H9 (cell line): Measurements from ENCODE around the gene POLA1. TPM values are rescaled to one million over a fixed set of nuclear protein-coding genes. Genes with fewer than 3 reads are reported as not detected.
A peak's percentile ranks its signal among the peaks of the same experiment; 100 is the strongest.

Experiments
- DNase-seq: peaks from one replicate; pipeline ENCODE4 v3.0.0-alpha.2; 2017
- H2AFZ ChIP-seq: one replicate; pipeline ENCODE4 v1.6.1; 2013; ENCODE audit warnings: mild to moderate bottlenecking, low read length, control low read depth, moderate library complexity
- H2AK5ac ChIP-seq: 2 replicates; pipeline ENCODE4 v1.6.1; 2013; ENCODE audit warnings: low read length, control low read depth, mixed read lengths; ENCODE audit not compliant: insufficient read length
- H2BK120ac ChIP-seq: one replicate; pipeline ENCODE4 v1.6.1; 2013; ENCODE audit warnings: low read depth, mild to moderate bottlenecking, low read length, control low read depth, inconsistent platforms; ENCODE audit not compliant: poor library complexity, severe bottlenecking
- H2BK12ac ChIP-seq: 2 replicates; pipeline ENCODE4 v1.6.1; 2013; ENCODE audit warnings: low read length, control low read depth, mixed read lengths, low read depth; ENCODE audit not compliant: insufficient read length
- H2BK15ac ChIP-seq: 2 replicates; pipeline ENCODE4 v1.6.1; 2013; ENCODE audit warnings: low read depth, low read length, control low read depth
- H2BK20ac ChIP-seq: one replicate; pipeline ENCODE4 v1.6.1; 2013; ENCODE audit warnings: low read depth, mild to moderate bottlenecking, low read length, control low read depth, inconsistent platforms; ENCODE audit not compliant: poor library complexity, severe bottlenecking
- H2BK5ac ChIP-seq: 2 replicates; pipeline ENCODE4 v1.6.1; 2013; ENCODE audit warnings: low read length, control low read depth, mixed read lengths; ENCODE audit not compliant: insufficient read length
- H3K14ac ChIP-seq: 2 replicates; pipeline ENCODE4 v1.6.1; 2013; ENCODE audit warnings: low read length, control low read depth; ENCODE audit not compliant: insufficient read depth
- H3K18ac ChIP-seq: 2 replicates; pipeline ENCODE4 v1.6.1; 2013; ENCODE audit warnings: low read depth, mild to moderate bottlenecking, mixed read lengths, low read length, control low read depth; ENCODE audit not compliant: insufficient read length
- H3K23ac ChIP-seq: 2 replicates; pipeline ENCODE4 v1.6.1; 2013; ENCODE audit warnings: low read length, control low read depth, mixed read lengths, low read depth; ENCODE audit not compliant: insufficient read length
- H3K23me2 ChIP-seq: 2 replicates; pipeline ENCODE4 v1.6.1; 2013; ENCODE audit warnings: low read depth, mild to moderate bottlenecking, mixed read lengths, low read length, control low read depth; ENCODE audit not compliant: insufficient read length, poor library complexity, severe bottlenecking
- H3K27ac ChIP-seq: 2 replicates; pipeline ENCODE4 v1.5.1; 2013; ENCODE audit warnings: low read length, control low read depth, mixed read lengths, low read depth; ENCODE audit not compliant: insufficient read length
- H3K27me3 ChIP-seq: 2 replicates; pipeline ENCODE4 v1.6.1; 2013; ENCODE audit warnings: low read length, control low read depth, inconsistent platforms; ENCODE audit not compliant: insufficient read depth
- H3K4ac ChIP-seq: 2 replicates; pipeline ENCODE4 v1.6.1; 2013; ENCODE audit warnings: low read depth, mild to moderate bottlenecking, control low read depth, inconsistent platforms, low read length, moderate library complexity
- H3K4me1 ChIP-seq: 2 replicates; pipeline ENCODE4 v1.6.1; 2013; ENCODE audit warnings: low read length, control low read depth, inconsistent platforms; ENCODE audit not compliant: insufficient read depth
- H3K4me2 ChIP-seq: 2 replicates; pipeline ENCODE4 v1.6.1; 2013; ENCODE audit warnings: low read length, control low read depth, mixed read lengths; ENCODE audit not compliant: insufficient read length, insufficient read depth
- H3K56ac ChIP-seq: 2 replicates; pipeline ENCODE4 v1.6.1; 2013; ENCODE audit warnings: low read depth, mild to moderate bottlenecking, mixed read lengths, low read length, control low read depth; ENCODE audit not compliant: insufficient read length
- H3K79me1 ChIP-seq: 2 replicates; pipeline ENCODE4 v1.6.1; 2013; ENCODE audit warnings: low read depth, mild to moderate bottlenecking, moderate library complexity, low read length, control low read depth, inconsistent platforms; ENCODE audit not compliant: insufficient read depth, poor library complexity, severe bottlenecking
- H3K79me2 ChIP-seq: 2 replicates; pipeline ENCODE4 v1.6.1; 2013; ENCODE audit warnings: low read length, control low read depth, inconsistent platforms; ENCODE audit not compliant: insufficient read depth
- H3K9ac ChIP-seq: 2 replicates; pipeline ENCODE4 v1.6.1; 2013; ENCODE audit warnings: low read length, control low read depth, mixed read lengths; ENCODE audit not compliant: insufficient read length; ENCODE audit errors: extremely low read depth
- H3K9me3 ChIP-seq: one replicate; pipeline ENCODE4 v1.6.1; 2013; ENCODE audit warnings: low read depth, low read length, inconsistent platforms; ENCODE audit not compliant: control insufficient read depth
- H3T11ph ChIP-seq: one replicate; pipeline ENCODE4 v1.6.1; 2013; ENCODE audit warnings: mild to moderate bottlenecking, low read length, control low read depth, inconsistent platforms
- H4K20me1 ChIP-seq: one replicate; pipeline ENCODE4 v1.6.1; 2013; ENCODE audit not compliant: control insufficient read depth, insufficient read length, insufficient read depth
- H4K5ac ChIP-seq: 2 replicates; pipeline ENCODE4 v1.6.1; 2013; ENCODE audit warnings: low read depth, mild to moderate bottlenecking, mixed read lengths, low read length, control low read depth; ENCODE audit not compliant: insufficient read length
- H4K8ac ChIP-seq: replicated peaks from 2 replicates; pipeline ENCODE4 v1.6.1; 2013; ENCODE audit warnings: low read length, control low read depth, mixed read lengths, low read depth; ENCODE audit not compliant: insufficient read length
- H4K91ac ChIP-seq: 2 replicates; pipeline ENCODE4 v1.6.1; 2013; ENCODE audit warnings: low read depth, mild to moderate bottlenecking, moderate library complexity, mixed read lengths, low read length, control low read depth; ENCODE audit not compliant: insufficient read length
- H3K27ac Mint-ChIP-seq, 3 experiments: 2 replicates in 2 of 3; 3 replicates in 1 of 3; pipeline ENCODE4 v1.8.0; 2020 to 2021; ENCODE audit warnings: mixed read lengths in 3 of 3, mild to moderate bottlenecking in 1 of 3, moderate library complexity in 1 of 3
- H3K27me3 Mint-ChIP-seq: 2 replicates; pipeline ENCODE4 v1.8.0; 2021; ENCODE audit warnings: low read depth, mild to moderate bottlenecking, moderate library complexity, mixed read lengths
- H3K36me3 Mint-ChIP-seq, 3 experiments: 2 replicates in 2 of 3; 3 replicates in 1 of 3; pipeline ENCODE4 v1.8.0; 2020 to 2021; ENCODE audit warnings: low read depth in 3 of 3, mixed read lengths in 3 of 3; ENCODE audit not compliant: insufficient read depth in 1 of 3
- H3K4me1 Mint-ChIP-seq, 2 experiments: 2 replicates each; pipeline ENCODE4 v1.8.0; 2020; ENCODE audit warnings: mixed read lengths in 2 of 2
- H3K4me3 Mint-ChIP-seq, 2 experiments: 2 replicates in 1 of 2; 3 replicates in 1 of 2; pipeline ENCODE4 v1.8.0; 2020 to 2021; ENCODE audit warnings: mild to moderate bottlenecking in 2 of 2, mixed read lengths in 2 of 2, moderate library complexity in 1 of 2
- H3K9me3 Mint-ChIP-seq, 2 experiments: 2 replicates in 1 of 2; 3 replicates in 1 of 2; pipeline ENCODE4 v1.8.0; 2020; ENCODE audit warnings: mild to moderate bottlenecking in 2 of 2, mixed read lengths in 2 of 2, moderate library complexity in 1 of 2
- CTCF ChIP-seq: fragments of 200-600 bp; sonication (generic); conservative IDR thresholded peaks from 3 replicates; pipeline ENCODE4 v1.8.0; 2021; ENCODE audit warnings: antibody characterized with exemption, mild to moderate bottlenecking
- WGBS: extraction: QIAGEN DNeasy Blood & Tissue Kit; methylation state at CpG from one replicate; pipeline ENCODE4 v1.1.7; 2013; ENCODE audit warnings: missing lambda C conversion rate, low lambda C conversion rate, mixed read lengths; ENCODE audit not compliant: insufficient read length; ENCODE audit errors: extremely low coverage; 5-methylcytosine and 5-hydroxymethylcytosine counted together
- total RNA-seq: library from RNA; stranded (reverse); gene quantifications from 2 replicates; pipeline ENCODE4 v1.2.1, GENCODE V29; 2021

POLA1 gene
- total RNA-seq, 1 experiment from 2014 or later, result 60.2 TPM

GRCh38 chrX:24846550-24847150, 152.9 kb downstream of the POLA1 start:
- WGBS, result no CpG with 5 or more reads among the region's 3 CpGs
- no peak for TF ChIP-seq CTCF

More at GRCh38 chrX:24846550-24847150, 152.9 kb downstream of the POLA1 start:
- no peak overlapping the region for H2BK120ac ChIP-seq
- no peaks in the 10 kb centered on the region for H3K79me1 ChIP-seq
- H3K23ac ChIP-seq, result no peak overlapping the region
- no peak overlapping the region for H4K8ac ChIP-seq
- H4K5ac ChIP-seq, result no peak overlapping the region
- H3K4me3 Mint-ChIP-seq, result no peak overlapping the region
- no peak overlapping the region for H3K18ac ChIP-seq
- no peak overlapping the region for H3K27ac ChIP-seq
- no peak overlapping the region for H3K9ac ChIP-seq
- no peak overlapping the region for H2BK12ac ChIP-seq
- no peak overlapping the region for H3K4ac ChIP-seq
- H3K27me3 ChIP-seq, result no peaks in the 10 kb centered on the region
- no peak overlapping the region for H4K91ac ChIP-seq
- peak overlapping the region in 1 of 3 experiments; percentile 71; a peak in 3 of 7 replicates for H3K27ac Mint-ChIP-seq
- peaks cover 7 to 44% (median 10%) of the 10 kb centered on the region in 3 experiments; a peak in 6 of 7 replicates for H3K36me3 Mint-ChIP-seq
- no peak overlapping the region for H2BK20ac ChIP-seq
- H2AFZ ChIP-seq, result no peak overlapping the region
- H3K9me3 Mint-ChIP-seq, result no peaks in the 10 kb centered on the region
- H2BK5ac ChIP-seq, result no peak overlapping the region
- no peaks in the 10 kb centered on the region for H3K9me3 ChIP-seq
- H4K20me1 ChIP-seq, result no peaks in the 10 kb centered on the region
- no peak overlapping the region for H2AK5ac ChIP-seq
- H3T11ph ChIP-seq, result no peak overlapping the region
- no peak overlapping the region for H3K4me2 ChIP-seq
- no peak overlapping the region for H3K14ac ChIP-seq
- H3K27me3 Mint-ChIP-seq, result no peaks in the 10 kb centered on the region
- no peaks in the 10 kb centered on the region for H3K79me2 ChIP-seq
- peaks cover 9 to 10% of the 10 kb centered on the region in 2 experiments for H3K4me1 Mint-ChIP-seq
- H3K4me1 ChIP-seq, result peaks cover 3% of the 10 kb centered on the region; the same call in 1 of the 2 replicates
- no peak overlapping the region for H3K56ac ChIP-seq
- no peak overlapping the region for H2BK15ac ChIP-seq
- H3K23me2 ChIP-seq, result no peaks in the 10 kb centered on the region
- DNase-seq, result no peak
